IPS-18a (cell line): ENCODE results near the gene ZNF669.

ENCODE experiments used
- H3K27ac ChIP-seq: one replicate; pipeline ENCODE4 v1.5.1; 2013; ENCODE audit warnings: low read length
- H3K27me3 ChIP-seq: one replicate; pipeline ENCODE4 v1.6.1; 2013; ENCODE audit warnings: mild to moderate bottlenecking, low read length; ENCODE audit not compliant: control insufficient read depth, insufficient read depth
- H3K36me3 ChIP-seq: one replicate; pipeline ENCODE4 v1.6.1; 2013; ENCODE audit warnings: low read depth, low read length; ENCODE audit not compliant: control insufficient read depth
- H3K4me1 ChIP-seq: one replicate; pipeline ENCODE4 v1.6.1; 2013; ENCODE audit warnings: low read depth, low read length; ENCODE audit not compliant: control insufficient read depth
- H3K4me3 ChIP-seq: one replicate; pipeline ENCODE4 v1.5.1; 2013; ENCODE audit warnings: low read length
- H3K9ac ChIP-seq: one replicate; pipeline ENCODE4 v1.6.1; 2013; ENCODE audit warnings: mild to moderate bottlenecking, low read length, moderate library complexity
- H3K9me3 ChIP-seq: one replicate; pipeline ENCODE4 v1.6.1; 2013; ENCODE audit warnings: low read depth, low read length; ENCODE audit not compliant: control insufficient read depth

The ZNF669 gene

DNA sequence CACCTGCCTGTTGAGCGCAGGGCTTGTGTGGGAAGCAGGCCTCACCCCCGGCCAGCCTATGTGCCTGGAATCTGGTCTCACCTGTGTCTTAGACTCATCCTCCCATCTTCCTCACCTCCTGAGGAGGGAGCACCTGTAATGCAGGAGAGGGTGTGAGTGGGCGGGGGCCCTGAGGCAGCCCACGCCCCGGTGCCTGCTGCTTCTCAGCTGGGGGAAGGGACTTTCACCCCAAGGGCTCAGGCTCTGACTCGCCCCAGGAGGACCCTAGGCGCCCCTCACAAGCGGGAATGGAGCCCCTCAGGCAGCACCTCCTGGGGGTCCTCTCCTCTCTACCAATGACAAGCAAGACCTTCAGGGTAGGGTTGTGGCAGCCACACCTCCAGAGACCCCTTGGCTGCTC, 18.8 kb downstream of the ZNF669 start:
- no peak overlapping the region for H3K9ac ChIP-seq
- no peak overlapping the region for H3K4me3 ChIP-seq
- H3K27ac ChIP-seq = no peak overlapping the region
- no peaks in the 10 kb centered on the region for H3K4me1 ChIP-seq
- H3K9me3 ChIP-seq = no peaks in the 10 kb centered on the region
- H3K36me3 ChIP-seq = no peaks in the 10 kb centered on the region
- H3K27me3 ChIP-seq = no peaks in the 10 kb centered on the region

DNA sequence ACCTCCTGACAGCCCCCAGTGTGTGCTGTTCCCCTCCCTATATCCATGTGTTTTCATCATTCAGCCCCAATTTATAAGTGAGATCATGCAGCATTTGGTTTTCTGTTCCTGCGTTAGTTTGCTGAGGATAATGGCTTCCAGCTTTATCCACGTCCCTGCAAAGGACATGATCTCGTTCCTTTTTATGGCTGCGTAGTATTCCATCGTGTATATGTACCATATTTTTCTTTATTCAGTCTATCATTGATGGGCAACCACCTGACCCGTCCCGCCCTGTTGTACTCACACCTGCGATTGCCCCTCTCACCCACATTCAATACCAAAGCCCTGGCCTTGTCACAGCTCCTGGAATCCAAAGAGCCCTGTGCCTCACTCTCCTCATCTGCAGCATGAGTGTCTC, 19.4 kb downstream of the ZNF669 start:
- H3K36me3 ChIP-seq = no peaks in the 10 kb centered on the region
- H3K9me3 ChIP-seq = no peaks in the 10 kb centered on the region
- H3K9ac ChIP-seq = no peak overlapping the region
- no peak overlapping the region for H3K27ac ChIP-seq
- no peaks in the 10 kb centered on the region for H3K27me3 ChIP-seq
- H3K4me1 ChIP-seq = no peaks in the 10 kb centered on the region
- H3K4me3 ChIP-seq = no peak overlapping the region

DNA sequence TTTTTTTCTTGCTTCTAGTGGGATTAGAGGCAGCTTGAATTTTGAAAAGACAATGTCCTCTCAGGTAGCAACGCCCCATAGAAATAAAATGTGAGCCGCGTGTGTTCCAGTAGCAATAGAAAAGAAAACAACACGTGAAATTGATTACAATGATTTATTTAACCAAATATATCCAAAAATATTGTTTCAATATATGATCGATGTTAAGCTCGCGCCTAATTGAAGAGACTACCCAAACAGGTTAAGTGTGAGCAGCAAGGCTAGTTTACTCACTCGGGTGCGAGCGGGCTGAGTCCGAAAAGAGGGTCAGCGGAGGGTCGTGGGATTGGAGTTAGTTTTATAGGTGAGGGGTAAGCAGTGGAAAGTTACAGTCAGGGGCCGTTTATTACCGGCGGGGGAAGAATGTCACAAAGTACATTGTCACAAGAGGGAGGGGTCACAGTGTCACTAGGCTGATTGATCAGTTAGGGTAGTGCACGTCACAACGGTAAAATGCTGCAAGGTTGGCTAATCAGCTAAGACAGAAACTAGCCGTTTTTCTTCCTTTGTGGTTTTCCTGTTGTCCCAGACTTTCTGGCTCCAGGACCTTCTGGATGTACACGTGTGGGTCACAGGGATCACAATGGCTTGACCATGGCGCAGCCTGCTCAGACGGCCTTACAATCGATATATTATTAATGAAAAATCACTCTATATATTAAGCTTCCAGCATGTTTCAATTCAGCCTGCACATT, 24.8 kb downstream of the ZNF669 start:
- H3K27me3 ChIP-seq = no peaks in the 10 kb centered on the region
- peak overlapping the region; percentile 85 for H3K4me3 ChIP-seq
- peaks cover 11% of the 10 kb centered on the region for H3K9me3 ChIP-seq
- peaks cover 3% of the 10 kb centered on the region for H3K4me1 ChIP-seq
- H3K36me3 ChIP-seq = no peaks in the 10 kb centered on the region
- peak overlapping the region; percentile 89 for H3K9ac ChIP-seq
- H3K27ac ChIP-seq = no peak overlapping the region

DNA sequence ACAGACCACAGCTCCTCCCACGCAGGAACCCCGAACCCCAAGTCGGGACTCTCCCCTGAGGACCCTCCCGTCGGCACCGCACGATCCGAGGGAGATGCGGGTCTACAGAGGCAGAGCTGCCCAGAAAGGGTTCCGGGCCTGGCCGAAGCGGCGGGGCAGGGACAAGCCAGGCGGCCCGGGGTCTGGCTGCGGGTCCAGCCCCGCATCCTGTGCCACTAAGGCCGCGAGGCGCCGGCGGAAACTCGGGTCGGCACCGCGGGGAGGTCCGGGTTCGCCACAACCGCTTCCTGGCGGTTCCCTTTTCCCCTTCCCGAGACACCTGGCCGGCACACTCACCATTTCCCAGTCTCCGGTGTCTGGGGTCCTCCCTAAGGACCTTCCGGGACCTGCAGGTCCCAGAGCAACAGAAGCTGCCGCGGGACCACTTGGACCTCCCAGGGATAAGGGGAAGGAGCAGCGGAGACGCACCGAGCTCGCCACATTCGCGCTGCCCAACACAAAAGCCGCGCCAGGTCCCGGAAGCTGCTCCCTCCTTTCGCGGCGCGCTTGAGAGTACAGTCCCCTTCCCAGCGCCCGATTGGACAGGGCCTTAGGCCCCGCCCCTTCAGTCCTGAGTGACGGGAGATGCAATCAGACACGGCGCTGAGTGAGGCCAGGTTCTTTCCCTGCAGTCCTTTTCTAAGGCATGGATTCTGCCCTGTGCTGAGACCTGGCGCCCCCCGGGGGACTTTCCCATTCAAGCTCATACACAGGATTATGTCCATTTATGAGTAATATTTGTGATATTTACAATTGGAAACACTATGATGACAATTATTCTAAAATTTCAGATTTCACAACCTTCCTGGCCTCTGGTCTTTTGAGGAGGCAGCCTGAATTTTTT, 25.7 kb downstream of the ZNF669 start, which contains the start of gene ZNF670:
Gene ZNF670 (minus strand): TSS at position 554 of the 883 bp plus-strand sequence. CDS start 215 bp downstream, at position 339.
- H3K4me1 ChIP-seq = peaks cover 3% of the 10 kb centered on the region
- H3K4me3 ChIP-seq = peak within 1 kb of the TSS; percentile 85
- H3K27ac ChIP-seq = peak within 1 kb of the TSS; percentile 19
- H3K27me3 ChIP-seq = no peaks in the 10 kb centered on the region
- peaks cover 14% of the 10 kb centered on the region for H3K9me3 ChIP-seq
- H3K9ac ChIP-seq = peak within 1 kb of the TSS; percentile 89
- H3K36me3 ChIP-seq = no peaks in the 10 kb centered on the region

DNA sequence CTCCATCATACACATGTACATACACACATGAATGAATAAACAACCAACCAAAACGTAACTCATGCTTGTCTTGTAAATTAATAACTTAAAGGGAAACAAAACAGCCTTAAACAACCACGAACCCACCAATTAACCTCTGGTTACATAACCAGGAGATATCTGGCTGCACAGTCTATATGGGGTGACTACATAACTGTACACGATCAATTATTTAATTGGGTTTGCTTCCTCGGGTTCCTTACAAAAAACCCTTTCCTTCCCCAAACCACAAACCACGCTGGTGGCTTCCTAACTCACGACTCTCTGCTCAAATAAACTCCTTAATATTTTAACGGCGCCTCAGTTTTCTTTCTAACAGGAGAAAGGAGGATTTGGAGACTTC, 26.3 kb downstream of the ZNF669 start:
- Histone ChIP-seq H3K27ac (peak overlapping the region; percentile 7), H3K27me3 (no peaks in the 10 kb centered on the region), H3K4me1 (peaks cover 3% of the 10 kb centered on the region), H3K36me3 (no peaks in the 10 kb centered on the region), H3K4me3 (peak overlapping the region; percentile 85), H3K9ac (peak overlapping the region; percentile 89), H3K9me3 (peaks cover 14% of the 10 kb centered on the region)

DNA sequence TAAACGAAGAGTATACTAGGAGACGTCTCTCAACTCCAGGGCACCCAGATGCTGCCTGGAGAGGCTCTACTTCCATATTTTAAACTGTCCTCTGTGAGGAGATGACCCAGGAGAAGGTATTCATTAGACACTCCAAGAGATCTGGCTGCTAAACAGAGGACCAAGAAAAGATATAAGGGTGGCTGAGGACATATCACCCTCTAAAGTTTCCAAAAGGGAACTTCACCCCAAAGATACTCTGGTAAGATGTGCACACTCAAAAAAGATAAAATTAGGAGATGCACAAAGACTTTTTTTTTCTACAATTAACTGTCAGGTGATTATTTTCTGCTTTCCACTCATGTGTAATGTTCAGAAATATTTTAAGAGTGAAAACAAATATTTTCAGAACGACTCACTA, 26.9 kb downstream of the ZNF669 start:
- H3K9ac ChIP-seq = peak overlapping the region; percentile 89
- peak overlapping the region; percentile 85 for H3K4me3 ChIP-seq
- H3K36me3 ChIP-seq = no peaks in the 10 kb centered on the region
- H3K4me1 ChIP-seq = peaks cover 3% of the 10 kb centered on the region
- H3K9me3 ChIP-seq = peaks cover 14% of the 10 kb centered on the region
- H3K27ac ChIP-seq = no peak overlapping the region
- H3K27me3 ChIP-seq = no peaks in the 10 kb centered on the region

DNA sequence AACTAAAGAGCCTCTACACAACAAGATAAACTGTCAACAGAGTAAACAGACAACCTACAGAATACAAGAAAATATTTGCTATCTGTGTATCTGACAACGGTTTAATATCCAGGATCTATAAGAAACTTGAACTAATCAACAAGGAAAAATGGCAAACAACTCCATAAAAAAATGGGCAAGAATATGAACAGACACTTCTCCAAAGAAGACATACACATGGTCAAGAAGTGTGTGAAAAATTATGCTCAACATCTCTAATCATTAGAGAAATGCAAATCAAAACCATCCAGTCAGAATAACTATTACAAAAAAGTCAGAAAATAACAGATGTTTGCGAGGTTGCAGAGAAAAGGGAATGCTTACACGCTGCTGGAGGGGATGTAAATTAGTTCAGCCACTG, 33.5 kb downstream of the ZNF669 start:
- Histone ChIP-seq H3K9me3 (peaks cover 12% of the 10 kb centered on the region), H3K27me3 (no peaks in the 10 kb centered on the region), H3K27ac (no peak overlapping the region), H3K36me3 (no peaks in the 10 kb centered on the region), H3K4me1 (no peaks in the 10 kb centered on the region), H3K4me3 (no peak overlapping the region), H3K9ac (no peak overlapping the region)

DNA sequence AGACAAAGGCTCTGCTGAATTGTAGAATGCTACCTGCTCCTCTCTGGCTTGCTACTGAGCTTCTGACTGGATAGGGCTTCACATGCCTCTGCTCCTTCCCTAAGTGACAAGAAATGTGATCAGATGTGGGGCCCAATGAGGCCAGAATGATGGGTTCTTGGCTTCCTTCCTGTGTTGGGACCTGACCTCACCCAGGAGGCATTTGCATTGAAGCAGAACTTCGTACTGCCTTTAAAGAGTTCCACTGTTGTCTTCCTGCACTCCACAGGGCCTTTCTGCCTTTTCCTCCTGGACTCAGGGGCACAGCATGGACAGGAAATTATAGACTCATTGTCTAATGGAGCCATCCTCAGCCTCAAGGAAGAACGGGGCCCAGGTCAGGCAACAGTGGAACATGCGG, 39.9 kb downstream of the ZNF669 start:
- peaks cover 4% of the 10 kb centered on the region for H3K9me3 ChIP-seq
- H3K27me3 ChIP-seq = no peaks in the 10 kb centered on the region

DNA sequence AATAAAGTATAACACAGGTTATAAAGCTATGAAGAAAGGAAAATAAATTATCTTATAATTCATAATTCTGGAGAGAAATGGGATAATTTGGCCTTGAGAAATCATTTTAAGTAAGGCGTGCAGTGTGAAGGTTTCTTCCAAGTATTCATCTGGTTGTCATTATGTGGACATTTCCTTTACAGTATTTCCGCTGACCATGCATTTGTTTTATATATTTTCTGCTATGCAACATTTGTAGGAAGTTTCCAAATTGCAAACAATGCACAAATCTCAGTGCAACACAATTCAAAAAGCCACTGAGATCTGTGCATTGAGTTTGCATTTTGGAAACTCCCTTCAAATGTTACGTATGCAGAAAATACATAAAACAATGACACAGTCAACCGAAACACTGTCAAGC, 43.4 kb downstream of the ZNF669 start:
- Histone ChIP-seq H3K9ac (no peak overlapping the region), H3K36me3 (no peaks in the 10 kb centered on the region), H3K27me3 (no peaks in the 10 kb centered on the region), H3K4me3 (no peak overlapping the region), H3K9me3 (peaks cover 28% of the 10 kb centered on the region), H3K27ac (no peak overlapping the region), H3K4me1 (no peaks in the 10 kb centered on the region)

More for the DNA sequence above, 39.9 kb downstream of the ZNF669 start:
- no peaks in the 10 kb centered on the region for H3K36me3 ChIP-seq
- no peak overlapping the region for H3K27ac ChIP-seq
- H3K9ac ChIP-seq = no peak overlapping the region
- no peaks in the 10 kb centered on the region for H3K4me1 ChIP-seq
- H3K4me3 ChIP-seq = no peak overlapping the region

DNA sequence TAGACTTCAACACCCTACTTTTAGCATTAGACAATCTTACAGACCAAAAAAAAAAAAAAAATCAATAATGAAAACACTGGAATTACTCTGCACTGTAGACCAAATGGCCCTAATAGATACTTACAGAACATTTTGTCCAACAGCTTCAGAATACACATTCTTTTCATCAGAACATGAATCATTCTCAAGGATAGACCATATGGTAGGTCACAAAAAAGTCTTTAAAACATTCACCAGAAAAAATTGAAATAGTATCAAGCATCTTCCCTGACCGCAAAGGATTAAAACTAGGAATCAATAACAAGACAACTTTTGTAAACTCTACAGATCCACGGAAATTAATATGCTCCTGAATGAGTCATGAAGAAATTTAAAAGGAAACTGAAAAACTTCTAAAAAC, 48.1 kb downstream of the ZNF669 start:
- no peaks in the 10 kb centered on the region for H3K36me3 ChIP-seq
- H3K27ac ChIP-seq = no peak overlapping the region
- no peak overlapping the region for H3K4me3 ChIP-seq
- peaks cover 54% of the 10 kb centered on the region for H3K9me3 ChIP-seq
- H3K9ac ChIP-seq = no peak overlapping the region
- H3K4me1 ChIP-seq = no peaks in the 10 kb centered on the region
- no peaks in the 10 kb centered on the region for H3K27me3 ChIP-seq

DNA sequence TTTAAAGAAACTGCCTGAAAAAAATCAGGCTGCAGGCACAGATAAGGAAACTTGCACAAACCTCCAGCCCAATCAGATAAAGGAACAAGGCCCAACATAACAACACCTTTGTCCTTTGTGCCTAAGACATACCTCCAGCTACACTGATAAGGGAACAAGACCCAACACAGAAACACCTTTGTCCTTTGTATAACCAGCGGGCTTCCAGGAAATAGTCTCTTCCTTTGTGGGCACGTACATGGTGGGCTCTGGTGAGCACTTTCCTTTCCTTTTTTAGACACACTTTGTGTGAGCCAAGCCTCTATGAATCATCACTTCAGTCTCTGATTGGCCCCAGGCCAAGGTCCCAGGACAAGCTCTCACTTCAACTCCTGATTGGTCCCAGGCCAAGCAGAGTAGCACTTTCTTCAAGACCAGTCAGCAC, 49.2 kb downstream of the ZNF669 start:
- Histone ChIP-seq H3K36me3 (no peaks in the 10 kb centered on the region), H3K9ac (no peak overlapping the region), H3K27me3 (no peaks in the 10 kb centered on the region), H3K4me3 (no peak overlapping the region), H3K9me3 (peaks cover 56% of the 10 kb centered on the region), H3K4me1 (no peaks in the 10 kb centered on the region), H3K27ac (no peak overlapping the region)
